HG03064 (cell line): Measurements from ENCODE around the gene TADA2B.

Experiments
- ATAC-seq: cut with Tn5 transposase; IDR thresholded peaks from one replicate; pipeline ENCODE4 v1.9.1; 2021; ENCODE audit warnings: low read depth; ENCODE audit not compliant: unreplicated experiment

The TADA2B gene

GRCh38 chr4:7043284-7044136 is at the start of gene TADA2B:
Gene TADA2B, plus strand, starts transcription at chr4:7043372. Its CDS starts 208 bp downstream, at chr4:7043580.
- ATAC-seq: peak; percentile 16

DNA sequence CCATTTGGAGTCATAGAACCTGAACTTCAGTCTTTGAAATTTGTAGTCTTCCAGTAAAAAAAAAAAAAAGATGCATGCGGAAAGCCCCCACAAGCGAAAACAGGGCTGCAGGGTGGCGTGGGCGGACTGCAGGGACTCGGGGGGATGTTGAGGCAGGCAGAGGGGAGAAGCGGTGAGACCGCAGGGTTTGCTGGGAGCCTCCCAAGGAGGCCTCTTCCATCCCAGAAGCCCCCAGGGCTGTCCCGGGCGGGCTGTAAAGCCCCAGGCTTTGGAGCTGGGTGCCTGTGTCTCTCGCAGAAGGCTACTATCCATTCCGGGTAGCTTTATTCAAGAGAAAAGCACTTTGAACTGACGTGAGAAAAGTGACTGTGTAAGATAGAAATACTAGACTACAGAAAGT is 46.7 kb upstream of the TADA2B start:
- ATAC-seq: no peak

DNA sequence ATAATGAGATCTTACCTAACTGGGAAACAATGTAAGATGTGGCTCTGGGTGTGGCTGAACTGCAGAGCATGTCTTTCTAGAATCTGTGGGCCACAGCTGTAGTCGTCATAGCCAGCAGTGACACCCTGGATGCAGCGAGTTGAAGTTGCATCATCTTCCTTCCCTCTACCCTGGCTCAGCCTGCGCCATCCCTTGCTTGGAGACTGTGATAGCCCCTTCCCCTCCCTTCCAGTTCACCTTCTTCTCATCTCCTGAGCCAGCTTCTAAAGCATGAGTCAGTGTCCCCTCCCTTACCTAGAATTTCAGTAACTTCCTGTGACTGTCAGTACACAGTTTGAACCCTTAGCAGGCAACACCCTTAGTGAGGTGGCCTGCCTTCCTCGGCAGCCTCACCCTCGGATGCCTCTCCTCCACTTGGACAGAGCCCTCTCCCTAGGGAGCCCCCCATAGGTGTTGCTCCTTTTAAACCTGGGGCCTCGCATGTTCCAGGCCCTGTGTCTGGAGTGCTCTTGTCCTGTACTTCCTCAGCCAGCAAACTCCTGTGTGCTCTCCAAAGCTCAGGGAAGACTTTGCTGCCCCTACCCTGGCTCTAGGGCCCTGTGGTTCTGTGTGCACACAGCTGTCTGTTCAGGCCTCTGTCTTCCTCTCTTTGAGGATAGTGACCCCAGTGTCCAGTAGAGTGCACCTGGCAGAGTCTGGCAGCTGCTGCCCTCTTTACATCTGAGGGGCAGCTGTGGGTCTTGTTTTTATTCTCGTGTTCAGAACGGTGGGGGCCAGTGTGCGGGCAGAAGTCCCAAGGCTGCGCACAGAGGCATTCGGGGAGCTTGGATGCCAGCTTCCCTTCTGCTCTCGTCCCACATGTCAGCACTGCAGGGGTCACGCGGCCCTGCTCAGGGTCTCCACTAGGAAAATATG is 43.7 kb upstream of the TADA2B start:
- ATAC-seq: no peak

DNA sequence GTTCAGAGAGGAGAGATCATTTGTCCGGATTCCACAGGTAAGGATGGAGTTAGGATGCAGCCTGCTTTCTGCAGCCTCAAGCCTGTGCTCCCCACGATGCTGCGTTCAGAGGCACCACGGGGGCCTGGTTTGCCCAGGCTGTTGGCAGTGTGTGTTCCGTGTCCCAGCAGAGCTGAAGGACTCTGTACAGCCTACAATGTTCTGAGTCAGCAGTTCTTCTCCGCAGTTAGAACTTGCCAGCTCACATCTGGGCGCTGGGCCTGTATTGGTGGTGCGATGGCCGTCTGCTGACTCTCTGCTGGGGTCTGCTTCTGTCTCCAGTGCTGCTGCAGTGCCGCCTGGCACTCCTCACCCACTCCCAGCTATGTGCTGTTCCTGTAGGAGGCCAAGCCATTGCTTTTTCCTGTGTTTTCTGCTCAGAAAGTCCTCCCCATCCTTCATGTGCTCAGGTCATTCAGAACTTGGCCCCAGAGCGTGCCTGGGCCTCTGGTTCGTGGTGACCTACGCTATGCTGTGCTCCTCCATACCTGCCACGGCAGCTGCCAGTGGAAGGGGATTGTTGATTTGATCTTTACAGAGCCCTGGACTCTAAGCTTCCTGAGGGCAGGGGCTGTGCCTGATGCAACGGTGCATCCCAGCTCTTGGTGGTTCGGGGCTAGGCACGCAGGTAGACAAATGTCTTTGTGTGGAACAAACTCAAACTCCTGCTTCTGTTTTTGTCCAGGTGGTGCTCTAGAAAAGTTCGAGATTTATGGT is 42.6 kb upstream of the TADA2B start:
- no peak for ATAC-seq

DNA sequence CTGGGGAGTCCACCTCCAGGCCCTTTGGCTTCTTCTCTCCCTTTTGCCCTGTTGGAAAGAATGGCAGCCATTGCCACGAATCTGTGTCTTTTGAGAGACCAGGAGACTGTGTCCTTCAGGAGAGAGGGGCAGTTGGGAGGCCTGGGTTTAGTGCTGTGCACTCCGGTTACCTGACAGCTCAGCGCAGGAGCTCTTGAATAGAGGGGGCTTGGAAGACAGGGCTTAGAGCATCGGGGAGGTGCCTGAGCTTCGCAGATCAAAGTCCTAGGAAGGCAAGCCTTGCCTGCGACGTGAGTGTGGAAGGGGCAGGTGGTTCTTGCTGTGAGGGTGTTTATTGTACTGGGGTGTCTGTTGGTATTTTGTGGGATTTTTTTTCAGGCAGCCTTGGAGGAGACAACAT is 41.9 kb upstream of the TADA2B start:
- ATAC-seq: no peak

DNA sequence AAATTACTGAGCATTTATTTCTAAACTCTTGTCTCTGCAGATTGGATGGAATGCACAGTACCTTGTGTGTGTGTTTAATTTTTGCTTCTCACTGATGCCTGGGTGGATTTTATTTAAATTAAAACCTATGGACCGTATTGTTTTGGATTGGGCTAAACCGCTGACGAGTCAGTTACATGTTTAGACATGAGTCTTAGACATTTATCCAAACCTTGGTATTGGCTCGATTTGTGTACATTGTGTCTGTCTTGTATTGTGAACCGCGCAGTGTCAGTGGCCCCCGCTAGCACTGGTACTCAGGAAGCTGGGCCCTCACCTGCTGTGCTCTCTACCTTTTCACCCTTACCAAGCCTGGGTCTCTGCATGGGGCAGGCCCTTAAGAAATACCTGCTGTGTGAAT is 40.8 kb upstream of the TADA2B start:
- ATAC-seq: no peak

DNA sequence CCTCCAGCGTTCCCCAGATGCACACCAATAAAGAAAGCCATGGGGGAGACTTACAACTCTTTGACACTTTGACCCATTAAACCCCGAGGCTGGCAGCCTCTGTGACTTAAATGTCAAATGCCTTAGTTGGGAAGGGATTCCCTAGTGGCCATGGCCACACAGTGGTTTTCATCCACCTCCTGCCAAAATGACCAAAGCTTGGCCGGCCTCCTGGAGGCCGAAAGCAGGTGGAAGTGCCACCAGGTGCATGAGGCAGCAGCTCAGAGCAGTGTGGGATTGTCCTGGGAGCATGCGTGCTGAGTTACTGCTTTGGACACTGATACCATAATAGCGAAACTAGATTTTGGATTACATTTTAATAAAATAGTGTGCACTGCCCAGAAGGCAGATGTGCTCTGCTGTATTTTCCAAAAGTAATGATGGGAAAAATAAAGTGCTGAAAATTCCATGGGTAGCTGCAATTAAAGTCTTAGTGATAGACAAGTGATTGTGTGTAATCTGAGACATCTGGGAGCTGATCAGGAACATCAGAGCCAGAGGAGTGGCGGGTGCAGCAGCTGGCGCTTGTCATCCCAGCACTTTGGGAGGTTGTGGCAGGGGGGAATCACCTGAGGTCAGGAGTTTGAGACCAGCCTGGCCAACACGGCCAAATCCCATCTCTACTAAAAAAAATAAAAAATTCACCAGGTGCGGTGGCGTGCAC is 39.8 kb upstream of the TADA2B start:
- ATAC-seq: no peak

- no peak for ATAC-seq
Observed at GRCh38 chr4:7003879-7004240, 39.3 kb upstream of the TADA2B start.

- no peak for ATAC-seq
Observed at GRCh38 chr4:7004331-7004730, 38.8 kb upstream of the TADA2B start.

GRCh38 chr4:7005571-7005970 is 37.6 kb upstream of the TADA2B start:
- no peak for ATAC-seq

DNA sequence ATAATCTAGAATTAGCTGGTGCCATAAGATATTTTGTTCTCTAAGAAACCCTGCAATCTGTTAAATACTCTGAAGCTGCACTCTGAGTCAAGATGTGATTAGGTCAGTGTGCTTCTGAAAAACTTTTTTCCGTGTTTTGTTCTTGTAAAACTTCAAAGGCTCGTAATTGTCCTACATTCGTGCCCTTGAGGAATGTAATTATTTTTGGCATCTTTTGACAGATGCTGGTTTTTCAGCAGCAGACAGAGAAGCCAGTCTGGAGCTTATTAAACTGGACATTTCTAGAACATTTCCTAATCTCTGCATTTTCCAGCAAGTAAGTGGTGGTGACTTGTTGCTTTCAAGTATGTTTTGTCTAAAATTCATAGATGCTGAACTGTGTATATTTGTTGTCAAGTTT is 36.8 kb upstream of the TADA2B start:
- ATAC-seq: no peak

- no peak for ATAC-seq
Observed at GRCh38 chr4:7007142-7007907, 35.8 kb upstream of the TADA2B start.

DNA sequence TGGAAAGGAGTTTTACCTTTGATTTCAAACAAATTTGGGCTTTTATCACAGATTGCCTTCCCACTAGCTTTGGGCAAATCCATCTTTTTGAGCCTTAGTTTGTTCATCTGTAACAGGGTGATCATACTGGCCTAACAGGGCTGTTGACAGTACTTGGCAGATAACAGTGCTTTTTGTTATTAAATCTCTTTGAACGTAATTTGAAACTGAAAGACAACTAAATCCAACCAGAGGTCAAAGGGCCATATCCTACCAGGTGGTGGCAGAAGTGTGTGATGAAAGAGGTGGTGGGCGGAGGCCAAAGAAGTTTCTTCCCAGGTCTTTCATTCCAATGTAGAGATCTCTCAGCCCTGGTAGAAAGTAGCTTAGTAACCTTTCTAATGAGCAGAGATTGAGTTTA is 35.2 kb upstream of the TADA2B start:
- no peak for ATAC-seq

GRCh38 chr4:7009564-7009963 is 33.6 kb upstream of the TADA2B start:
- no peak for ATAC-seq

DNA sequence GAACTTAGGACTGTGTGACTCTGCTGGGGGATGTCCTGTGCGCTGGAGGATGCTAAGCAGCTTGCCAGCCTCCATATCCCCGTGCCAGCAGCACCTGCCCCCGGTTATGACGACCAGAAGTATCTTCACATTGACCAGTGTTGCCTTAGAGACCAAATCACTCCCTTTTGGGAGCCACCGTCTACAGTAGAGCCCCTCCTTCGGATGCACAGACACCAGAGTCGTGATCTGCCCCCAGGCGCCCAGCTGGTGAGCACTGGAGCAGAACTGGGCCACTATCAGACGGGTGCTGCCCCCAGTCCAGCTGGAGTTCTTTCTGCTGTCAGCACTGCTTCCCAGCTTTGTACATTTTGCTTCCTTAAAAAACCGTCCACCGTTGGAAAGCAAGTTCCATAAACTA is 30.0 kb upstream of the TADA2B start:
- ATAC-seq: no peak

GRCh38 chr4:7014815-7015214 is 28.4 kb upstream of the TADA2B start:
- ATAC-seq: no peak

- no peak for ATAC-seq
Observed at GRCh38 chr4:7015383-7016035, 27.7 kb upstream of the TADA2B start.

GRCh38 chr4:7016086-7016485 is 27.1 kb upstream of the TADA2B start:
- no peak for ATAC-seq

- no peak for ATAC-seq
Observed at GRCh38 chr4:7016512-7016911, 26.7 kb upstream of the TADA2B start.
